ENCODE results near the gene CPB2. TPM values are rescaled to one million over a fixed set of nuclear protein-coding genes. Genes with fewer than 3 reads are reported as not detected.

The CPB2 gene
- total and polyA plus RNA-seq, 2 of the 8 experiments (the other 6 are each of a cell fraction or from before 2014, with no cell fraction given): not detected

- H4K20me1 ChIP-seq (replicated peaks in 1 of 2; ENCODE audit: control insufficient read depth in 1 of 2, insufficient read depth in 2 of 2, low read length in 2 of 2): no peaks in the 10 kb centered on the region
- H3K4me3 ChIP-seq (ENCODE audit: extremely low read depth in 1 of 4, insufficient read depth in 2 of 4, low read depth in 3 of 4, low read length in 4 of 4): no peak overlapping the region
- H2BK120ac ChIP-seq (replicated peaks; ENCODE audit: low read depth, low read length): no peak overlapping the region
- no peak overlapping the region for H2BK12ac ChIP-seq (ENCODE audit: low read depth, low read length)
- no peak overlapping the region for H2BK20ac ChIP-seq (ENCODE audit: low read length)
- H3K4me2 ChIP-seq (ENCODE audit: insufficient read depth in 1 of 2, low read depth in 2 of 2, low read length in 2 of 2): no peak overlapping the region
- no peak for TF ChIP-seq EGR1 (IDR thresholded peaks at IDR 0.05; ENCODE audit: borderline replicate concordance, low read depth, low read length)
- no peak for TF ChIP-seq SIRT6 (IDR thresholded peaks at IDR 0.05; ENCODE audit: low read length)
- TF ChIP-seq ASH2L (IDR thresholded peaks at IDR 0.05; ENCODE audit: low read length): no peak
- no peak for TF ChIP-seq SP2 (IDR thresholded peaks at IDR 0.05; ENCODE audit: low read length)
- 0 out of 2 replicates have a peak, but pooled peaks have one; percentile 28 for TF ChIP-seq YY1 (IDR thresholded peaks at IDR 0.05; ENCODE audit: low read depth, low read length)
- peak; percentile 68 to 99 (median 97) for TF ChIP-seq CTCF (IDR thresholded peaks at IDR 0.05; ENCODE audit: control extremely low read depth in 1 of 3, insufficient read depth in 1 of 3, low read depth in 1 of 3, low read length in 3 of 3)
- no peak for TF ChIP-seq MAFK (IDR thresholded peaks at IDR 0.05; ENCODE audit: low read depth, low read length)
- 0 out of 2 replicates have a peak, but pooled peaks have one; percentile 23 for TF ChIP-seq JUND (IDR thresholded peaks at IDR 0.05; ENCODE audit: low read length)
- TF ChIP-seq RAD21 (IDR thresholded peaks at IDR 0.05 in 1 of 2, conservative IDR thresholded peaks at IDR 0.05 in 1 of 2; ENCODE audit: low read depth in 2 of 2, low read length in 2 of 2): peak; percentile 90 to 93
- FAIRE-seq (peak; percentile 97), DNase-seq (ENCODE audit: low read depth in 1 of 2, low spot score in 2 of 2) (peak; percentile 56 to 91)
- no peak overlapping the region for H2AK5ac ChIP-seq (ENCODE audit: low read depth, low read length)
- H3K18ac ChIP-seq (ENCODE audit: extremely low read depth, low read length): no peak overlapping the region
- H4K91ac ChIP-seq (replicated peaks; ENCODE audit: insufficient read length, low read length): no peak overlapping the region
- no peak overlapping the region for H3K27ac ChIP-seq (ENCODE audit: low read depth, low read length)
- no peak overlapping the region for H3K14ac ChIP-seq (ENCODE audit: insufficient read length)
- H2BK15ac ChIP-seq (ENCODE audit: low read length): no peak overlapping the region
- no peak overlapping the region for H3K23ac ChIP-seq (ENCODE audit: insufficient read length)
- no peak overlapping the region for H2BK5ac ChIP-seq (ENCODE audit: low read depth, low read length)
- H3K56ac ChIP-seq (replicated peaks; ENCODE audit: insufficient read length, low read depth, low read length): no peak overlapping the region
- H3K36me3 ChIP-seq (ENCODE audit: control insufficient read depth in 2 of 4, insufficient read depth in 4 of 4, low read length in 3 of 4): no peaks in the 10 kb centered on the region
- no peaks in the 10 kb centered on the region; the same call in 1 of the 2 replicates for H3K23me2 ChIP-seq (ENCODE audit: low read depth, low read length)
- no peak overlapping the region for H2AFZ ChIP-seq (ENCODE audit: low read length)
- POLR2A ChIA-PET (ENCODE audit: partially characterized antibody): interaction anchor here (1.0 kb wide), 1 partner anchor 74 kb away, joined by 6 read pairs; the partner anchor contains the start of gene ZC3H13
- no peaks in the 10 kb centered on the region for H3K27me3 ChIP-seq (replicated peaks in 1 of 4; ENCODE audit: control insufficient read depth in 3 of 4, extremely low read depth in 1 of 4, insufficient read depth in 3 of 4, low read length in 3 of 4)
- CTCF ChIA-PET (ENCODE audit: partially characterized antibody): interaction anchor here (0.6 to 3.5 kb wide), 47 partner anchors 8 to 1986 kb away, joined by 3 to 22 read pairs (median 4); partner anchors contain the start of genes CPB2 and ZC3H13
- no peaks in the 10 kb centered on the region for H3K9me3 ChIP-seq (ENCODE audit: insufficient read depth in 2 of 2, low read depth in 1 of 2, low read length in 1 of 2)
- H3K4me1 ChIP-seq (replicated peaks in 1 of 4; ENCODE audit: control insufficient read depth in 3 of 4, insufficient read depth in 4 of 4, low read length in 3 of 4): no peaks in the 10 kb centered on the region
- H4K8ac ChIP-seq (ENCODE audit: extremely low read depth, insufficient read depth, low read length): no peak overlapping the region
- no peak overlapping the region for H3K9ac ChIP-seq (replicated peaks in 1 of 4; ENCODE audit: extremely low read depth in 1 of 4, low read depth in 3 of 4, low read length in 3 of 4)
- no peak overlapping the region for H4K5ac ChIP-seq (ENCODE audit: insufficient read length, low read depth, low read length)
- WGBS, 2 experiments (ENCODE audit: extremely low coverage in 1 of 2, insufficient coverage in 1 of 2, insufficient read length in 1 of 2, insufficient replicate concordance in 2 of 2, low coverage in 1 of 2, low lambda C conversion rate in 2 of 2, missing lambda C conversion rate in 1 of 2): 63% methylated on average over 6 of the region's 6 CpGs; no CpG with 5 or more reads in 1 of the 2 experiments
- H3K79me1 ChIP-seq (ENCODE audit: low read depth, low read length): no peaks in the 10 kb centered on the region
- no peak overlapping the region for H3K4ac ChIP-seq (replicated peaks; ENCODE audit: insufficient read length, low read depth, low read length)
- H3K79me2 ChIP-seq (ENCODE audit: control insufficient read depth in 1 of 2, insufficient read depth in 2 of 2, low read length in 2 of 2): no peaks in the 10 kb centered on the region
Observed at GRCh38 chr13:46126552-46127357, 21.9 kb upstream of the CPB2 start.

All from H1 (cell line).